GM12891 (cell line): Measurements from ENCODE around the gene CREB5.

Experiments used
- POLR2A ChIP-seq: IDR thresholded peaks from 2 replicates; pipeline ENCODE4 v1.6.1; 2011; ENCODE audit warnings: low read depth, low read length, control low read depth
- POLR2AphosphoS5 ChIP-seq: IDR thresholded peaks from 2 replicates; pipeline ENCODE4 v1.6.1; 2011; ENCODE audit warnings: low read depth, low read length, control low read depth
- TAF1 ChIP-seq: IDR thresholded peaks from 2 replicates; pipeline ENCODE4 v1.6.1; 2011; ENCODE audit warnings: low read depth, low read length, control low read depth

GRCh38 chr7:28802450-28802849 lies 390.1 kb downstream of the CREB5 start:
- TF ChIP-seq POLR2A (no peak), POLR2AphosphoS5 (no peak), TAF1 (no peak)
